ENCODE data around the gene BICC1. TPM values are rescaled to one million over a fixed set of nuclear protein-coding genes. Genes with fewer than 3 reads are reported as not detected.

The BICC1 gene
- total and polyA plus RNA-seq, 2 of the 13 experiments (the other 11 are each of a cell fraction or from before 2014, with no cell fraction given), result 0.18 to 1.5 TPM

DNA sequence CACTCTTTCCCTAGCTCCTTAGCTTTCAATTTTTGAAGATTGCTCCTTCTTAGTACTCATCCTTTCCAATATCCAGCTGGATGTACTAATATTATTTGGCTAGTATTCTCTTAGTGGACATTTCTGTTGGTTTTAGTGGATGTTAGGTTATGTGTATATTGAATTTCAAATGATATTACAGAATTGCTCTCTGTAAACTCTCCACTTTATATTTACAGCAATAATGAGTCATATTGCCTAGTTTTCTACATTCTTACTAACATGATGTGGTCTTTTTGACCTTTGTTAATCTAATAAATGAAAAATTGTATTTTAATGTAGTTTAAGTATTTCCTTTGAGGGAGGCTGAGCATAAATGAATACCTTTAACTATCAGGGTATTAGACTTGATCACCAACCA is 69.4 kb downstream of the BICC1 start (continued):
- TF ChIP-seq U2AF1 (optimal IDR thresholded peaks at IDR 0.05; ENCODE audit: low read depth, low read length) (no peak), MIER2 (CRISPR knock-in tag; IDR thresholded peaks at IDR 0.05) (no peak), CCAR2 (optimal IDR thresholded peaks at IDR 0.05; ENCODE audit: low read depth, low read length) (no peak), CEBPG (CRISPR knock-in tag; IDR thresholded peaks at IDR 0.05) (no peak), EEA1 (CRISPR knock-in tag; IDR thresholded peaks at IDR 0.05; ENCODE audit: borderline replicate concordance) (no peak), NCOA5 (CRISPR knock-in tag; IDR thresholded peaks at IDR 0.05) (no peak), ZNF501 (CRISPR knock-in tag; IDR thresholded peaks at IDR 0.05) (no peak)
- TF ChIP-seq, protein P1, sequence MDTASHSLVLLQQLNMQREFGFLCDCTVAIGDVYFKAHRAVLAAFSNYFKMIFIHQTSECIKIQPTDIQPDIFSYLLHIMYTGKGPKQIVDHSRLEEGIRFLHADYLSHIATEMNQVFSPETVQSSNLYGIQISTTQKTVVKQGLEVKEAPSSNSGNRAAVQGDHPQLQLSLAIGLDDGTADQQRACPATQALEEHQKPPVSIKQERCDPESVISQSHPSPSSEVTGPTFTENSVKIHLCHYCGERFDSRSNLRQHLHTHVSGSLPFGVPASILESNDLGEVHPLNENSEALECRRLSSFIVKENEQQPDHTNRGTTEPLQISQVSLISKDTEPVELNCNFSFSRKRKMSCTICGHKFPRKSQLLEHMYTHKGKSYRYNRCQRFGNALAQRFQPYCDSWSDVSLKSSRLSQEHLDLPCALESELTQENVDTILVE (CRISPR knock-in tag; IDR thresholded peaks at IDR 0.05), result no peak

DNA sequence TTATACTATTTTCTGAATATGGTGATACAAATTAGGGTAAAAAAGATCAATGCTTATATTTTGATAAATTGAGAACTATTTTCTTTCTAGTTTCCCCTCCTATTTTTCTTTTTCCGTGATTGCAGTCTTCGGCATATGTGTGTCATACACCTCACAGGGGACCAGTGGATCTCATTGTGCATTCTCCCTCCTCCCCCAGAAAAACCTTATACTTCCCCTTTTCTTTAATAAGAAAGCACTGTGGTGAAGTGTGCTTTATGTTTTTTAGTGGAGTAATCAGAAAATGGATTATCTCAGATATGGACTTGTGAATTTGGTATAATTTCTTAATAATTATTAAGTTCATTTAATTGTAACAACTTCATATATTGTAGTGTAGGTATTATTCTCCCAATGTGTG is 72.8 kb downstream of the BICC1 start:
- POLR2A ChIA-PET, result no interaction called here
- CTCF ChIA-PET (ENCODE audit: low intra/inter-chr PET ratio, low total read pairs), result no interaction called here
- no TSS peak for BruUV-seq (replicated peaks)
- H3K9ac ChIP-seq (ENCODE audit: insufficient read depth, low read depth, low read length), result no peak overlapping the region
- 96% methylated on average over 2 of the region's 2 CpGs for WGBS (ENCODE audit: low lambda C conversion rate)
- no peak overlapping the region for H3K27ac ChIP-seq (ENCODE audit: extremely low read length, insufficient read depth, low read length)
- H3K4me3 ChIP-seq (replicated peaks in 1 of 3; ENCODE audit: insufficient read depth in 1 of 3, low read depth in 2 of 3, low read length in 3 of 3), result no peak overlapping the region
- peaks cover 6% of the 10 kb centered on the region; the same call in 1 of the 2 replicates for H3K9me3 ChIP-seq (ENCODE audit: low read length)
- intact Hi-C loops (cut with micrococcal nuclease; ENCODE audit: unreplicated experiment) (no loop called here), in situ Hi-C loops (cut with HindIII; ENCODE audit: extremely low pct_ligation_motif_present, low pct_unique_long_range_greater_than_20kb) (no loop called here)
- H4K20me1 ChIP-seq (ENCODE audit: insufficient read depth, low read length), result no peaks in the 10 kb centered on the region
- peaks cover 3% of the 10 kb centered on the region; the same call in 1 of the 2 replicates for H3K4me1 ChIP-seq (ENCODE audit: insufficient read depth, low read length)
- ATAC-seq (no peak), FAIRE-seq (no peak), DNase-seq (ENCODE audit: low spot score) (no peak)
- TF ChIP-seq NPAS2 (CRISPR knock-in tag; IDR thresholded peaks at IDR 0.05; ENCODE audit: borderline replicate concordance) (no peak), ZNF484 (CRISPR knock-in tag; IDR thresholded peaks at IDR 0.05; ENCODE audit: borderline replicate concordance, low read depth) (no peak)
- TF ChIP-seq, protein P2, sequence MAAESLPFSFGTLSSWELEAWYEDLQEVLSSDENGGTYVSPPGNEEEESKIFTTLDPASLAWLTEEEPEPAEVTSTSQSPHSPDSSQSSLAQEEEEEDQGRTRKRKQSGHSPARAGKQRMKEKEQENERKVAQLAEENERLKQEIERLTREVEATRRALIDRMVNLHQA (CRISPR knock-in tag; IDR thresholded peaks at IDR 0.05), result no peak
- TF ChIP-seq, protein P3, sequence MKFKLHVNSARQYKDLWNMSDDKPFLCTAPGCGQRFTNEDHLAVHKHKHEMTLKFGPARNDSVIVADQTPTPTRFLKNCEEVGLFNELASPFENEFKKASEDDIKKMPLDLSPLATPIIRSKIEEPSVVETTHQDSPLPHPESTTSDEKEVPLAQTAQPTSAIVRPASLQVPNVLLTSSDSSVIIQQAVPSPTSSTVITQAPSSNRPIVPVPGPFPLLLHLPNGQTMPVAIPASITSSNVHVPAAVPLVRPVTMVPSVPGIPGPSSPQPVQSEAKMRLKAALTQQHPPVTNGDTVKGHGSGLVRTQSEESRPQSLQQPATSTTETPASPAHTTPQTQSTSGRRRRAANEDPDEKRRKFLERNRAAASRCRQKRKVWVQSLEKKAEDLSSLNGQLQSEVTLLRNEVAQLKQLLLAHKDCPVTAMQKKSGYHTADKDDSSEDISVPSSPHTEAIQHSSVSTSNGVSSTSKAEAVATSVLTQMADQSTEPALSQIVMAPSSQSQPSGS (CRISPR knock-in tag; IDR thresholded peaks at IDR 0.05), result no peak
- TF ChIP-seq, protein P4, sequence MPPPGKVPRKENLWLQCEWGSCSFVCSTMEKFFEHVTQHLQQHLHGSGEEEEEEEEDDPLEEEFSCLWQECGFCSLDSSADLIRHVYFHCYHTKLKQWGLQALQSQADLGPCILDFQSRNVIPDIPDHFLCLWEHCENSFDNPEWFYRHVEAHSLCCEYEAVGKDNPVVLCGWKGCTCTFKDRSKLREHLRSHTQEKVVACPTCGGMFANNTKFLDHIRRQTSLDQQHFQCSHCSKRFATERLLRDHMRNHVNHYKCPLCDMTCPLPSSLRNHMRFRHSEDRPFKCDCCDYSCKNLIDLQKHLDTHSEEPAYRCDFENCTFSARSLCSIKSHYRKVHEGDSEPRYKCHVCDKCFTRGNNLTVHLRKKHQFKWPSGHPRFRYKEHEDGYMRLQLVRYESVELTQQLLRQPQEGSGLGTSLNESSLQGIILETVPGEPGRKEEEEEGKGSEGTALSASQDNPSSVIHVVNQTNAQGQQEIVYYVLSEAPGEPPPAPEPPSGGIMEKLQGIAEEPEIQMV (CRISPR knock-in tag; IDR thresholded peaks at IDR 0.05; ENCODE audit: low read depth), result no peak
- TF ChIP-seq, protein P5, sequence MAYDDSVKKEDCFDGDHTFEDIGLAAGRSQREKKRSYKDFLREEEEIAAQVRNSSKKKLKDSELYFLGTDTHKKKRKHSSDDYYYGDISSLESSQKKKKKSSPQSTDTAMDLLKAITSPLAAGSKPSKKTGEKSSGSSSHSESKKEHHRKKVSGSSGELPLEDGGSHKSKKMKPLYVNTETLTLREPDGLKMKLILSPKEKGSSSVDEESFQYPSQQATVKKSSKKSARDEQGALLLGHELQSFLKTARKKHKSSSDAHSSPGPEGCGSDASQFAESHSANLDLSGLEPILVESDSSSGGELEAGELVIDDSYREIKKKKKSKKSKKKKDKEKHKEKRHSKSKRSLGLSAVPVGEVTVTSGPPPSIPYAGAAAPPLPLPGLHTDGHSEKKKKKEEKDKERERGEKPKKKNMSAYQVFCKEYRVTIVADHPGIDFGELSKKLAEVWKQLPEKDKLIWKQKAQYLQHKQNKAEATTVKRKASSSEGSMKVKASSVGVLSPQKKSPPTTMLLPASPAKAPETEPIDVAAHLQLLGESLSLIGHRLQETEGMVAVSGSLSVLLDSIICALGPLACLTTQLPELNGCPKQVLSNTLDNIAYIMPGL (CRISPR knock-in tag; IDR thresholded peaks at IDR 0.05; ENCODE audit: borderline replicate concordance in 1 of 2, low read depth in 1 of 2), result no peak
- TF ChIP-seq, protein P6, sequence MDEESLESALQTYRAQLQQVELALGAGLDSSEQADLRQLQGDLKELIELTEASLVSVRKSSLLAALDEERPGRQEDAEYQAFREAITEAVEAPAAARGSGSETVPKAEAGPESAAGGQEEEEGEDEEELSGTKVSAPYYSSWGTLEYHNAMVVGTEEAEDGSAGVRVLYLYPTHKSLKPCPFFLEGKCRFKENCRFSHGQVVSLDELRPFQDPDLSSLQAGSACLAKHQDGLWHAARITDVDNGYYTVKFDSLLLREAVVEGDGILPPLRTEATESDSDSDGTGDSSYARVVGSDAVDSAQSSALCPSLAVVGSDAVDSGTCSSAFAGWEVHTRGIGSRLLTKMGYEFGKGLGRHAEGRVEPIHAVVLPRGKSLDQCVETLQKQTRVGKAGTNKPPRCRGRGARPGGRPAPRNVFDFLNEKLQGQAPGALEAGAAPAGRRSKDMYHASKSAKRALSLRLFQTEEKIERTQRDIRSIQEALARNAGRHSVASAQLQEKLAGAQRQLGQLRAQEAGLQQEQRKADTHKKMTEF (CRISPR knock-in tag; IDR thresholded peaks at IDR 0.05), result no peak
- H3K27me3 ChIP-seq (ENCODE audit: control insufficient read depth in 1 of 2, insufficient read depth in 2 of 2, low read length in 2 of 2), result no peaks in the 10 kb centered on the region
- no peaks in the 10 kb centered on the region for H3K36me3 ChIP-seq (replicated peaks in 1 of 2; ENCODE audit: control insufficient read depth in 1 of 2, insufficient read depth in 2 of 2, low read length in 2 of 2)
- no peak overlapping the region for H2AFZ ChIP-seq (ENCODE audit: low read length)
- H3K79me2 ChIP-seq (ENCODE audit: insufficient read depth, low read length), result peaks cover 5% of the 10 kb centered on the region
- no peak overlapping the region for H3K4me2 ChIP-seq (ENCODE audit: low read depth, low read length)
